ENCODE data around the gene GORAB. TPM values are rescaled to one million over a fixed set of nuclear protein-coding genes. Genes with fewer than 3 reads are reported as not detected.

GORAB gene
- total and polyA plus RNA-seq, 2 of the 13 experiments (the other 11 are each of a cell fraction or from before 2014, with no cell fraction given) = 6.6 to 9.2 TPM

DNA sequence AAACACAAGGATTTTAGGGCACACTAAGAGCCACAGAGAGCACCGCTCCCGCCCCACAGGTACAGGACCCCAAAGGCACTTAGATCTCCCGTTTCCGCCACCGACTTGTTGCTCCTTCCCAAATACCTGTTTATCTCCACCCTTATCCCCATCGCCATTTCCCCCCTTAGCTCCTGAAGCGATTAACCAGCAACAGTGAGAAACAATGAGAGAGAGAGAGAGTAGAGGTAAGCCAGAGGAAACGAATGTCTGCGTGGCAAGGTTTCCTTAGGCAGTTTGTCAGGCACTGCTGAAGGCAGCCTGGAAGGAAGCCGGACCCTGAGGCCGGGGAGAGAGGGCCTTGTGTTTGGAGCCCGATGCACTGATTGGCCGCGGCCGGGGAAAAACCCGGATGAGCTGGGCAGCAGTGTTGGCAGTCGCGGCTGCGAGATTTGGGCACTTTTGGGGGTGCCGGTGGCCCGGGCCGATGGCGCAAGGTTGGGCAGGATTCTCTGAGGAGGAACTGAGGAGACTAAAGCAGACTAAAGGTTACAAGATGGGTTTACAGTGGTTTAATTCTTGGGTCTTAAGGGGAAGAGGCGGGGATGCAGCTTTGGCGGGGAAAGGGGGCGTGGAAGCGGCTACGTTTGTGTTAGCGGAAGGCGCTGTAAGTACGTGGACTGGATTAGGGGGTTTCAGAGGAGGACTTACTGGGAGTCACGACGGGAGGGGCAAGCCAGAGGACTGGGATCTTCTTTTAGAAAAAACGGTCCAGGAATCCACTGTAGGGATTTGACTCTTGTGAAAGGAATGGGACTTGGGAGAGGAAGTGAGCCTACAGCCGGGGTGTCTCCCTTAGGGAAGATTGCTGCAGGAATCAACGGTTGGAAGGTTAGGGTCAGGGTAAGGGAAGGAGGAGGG lies at the start of gene GORAB (continued):
- TF ChIP-seq ZNF749 (CRISPR knock-in tag; IDR thresholded peaks at IDR 0.05; ENCODE audit: borderline replicate concordance) (no peak; the same call in 1 of the 2 replicates), GABPB1 (CRISPR knock-in tag; IDR thresholded peaks at IDR 0.05) (peak; percentile 88), ZNF512 (CRISPR knock-in tag; IDR thresholded peaks at IDR 0.05) (no peak), RERE (CRISPR knock-in tag; IDR thresholded peaks at IDR 0.05; ENCODE audit: low read depth) (no peak), ZNF777 (CRISPR knock-in tag; IDR thresholded peaks at IDR 0.05) (0 out of 2 replicates have a peak, but pooled peaks have one; percentile 40), ZNF709 (CRISPR knock-in tag; IDR thresholded peaks at IDR 0.05) (peak; percentile 19; the same call in 1 of the 2 replicates), TP53 (CRISPR knock-in tag; conservative IDR thresholded peaks at IDR 0.05) (no peak), ZSCAN9 (CRISPR knock-in tag; IDR thresholded peaks at IDR 0.05; ENCODE audit: borderline replicate concordance) (0 out of 2 replicates have a peak, but pooled peaks have one; percentile 31), KDM5B (CRISPR knock-in tag; IDR thresholded peaks at IDR 0.05; ENCODE audit: borderline replicate concordance) (peak; percentile 68; the same call in 1 of the 2 replicates), JUNB (CRISPR knock-in tag; IDR thresholded peaks at IDR 0.05; ENCODE audit: borderline replicate concordance) (no peak), ZNF264 (CRISPR knock-in tag; IDR thresholded peaks at IDR 0.05) (no peak), FOXM1 (CRISPR knock-in tag; IDR thresholded peaks at IDR 0.05) (no peak), ZFP82 (CRISPR knock-in tag; IDR thresholded peaks at IDR 0.05; ENCODE audit: borderline replicate concordance) (no peak)
- TF ChIP-seq, protein P1, sequence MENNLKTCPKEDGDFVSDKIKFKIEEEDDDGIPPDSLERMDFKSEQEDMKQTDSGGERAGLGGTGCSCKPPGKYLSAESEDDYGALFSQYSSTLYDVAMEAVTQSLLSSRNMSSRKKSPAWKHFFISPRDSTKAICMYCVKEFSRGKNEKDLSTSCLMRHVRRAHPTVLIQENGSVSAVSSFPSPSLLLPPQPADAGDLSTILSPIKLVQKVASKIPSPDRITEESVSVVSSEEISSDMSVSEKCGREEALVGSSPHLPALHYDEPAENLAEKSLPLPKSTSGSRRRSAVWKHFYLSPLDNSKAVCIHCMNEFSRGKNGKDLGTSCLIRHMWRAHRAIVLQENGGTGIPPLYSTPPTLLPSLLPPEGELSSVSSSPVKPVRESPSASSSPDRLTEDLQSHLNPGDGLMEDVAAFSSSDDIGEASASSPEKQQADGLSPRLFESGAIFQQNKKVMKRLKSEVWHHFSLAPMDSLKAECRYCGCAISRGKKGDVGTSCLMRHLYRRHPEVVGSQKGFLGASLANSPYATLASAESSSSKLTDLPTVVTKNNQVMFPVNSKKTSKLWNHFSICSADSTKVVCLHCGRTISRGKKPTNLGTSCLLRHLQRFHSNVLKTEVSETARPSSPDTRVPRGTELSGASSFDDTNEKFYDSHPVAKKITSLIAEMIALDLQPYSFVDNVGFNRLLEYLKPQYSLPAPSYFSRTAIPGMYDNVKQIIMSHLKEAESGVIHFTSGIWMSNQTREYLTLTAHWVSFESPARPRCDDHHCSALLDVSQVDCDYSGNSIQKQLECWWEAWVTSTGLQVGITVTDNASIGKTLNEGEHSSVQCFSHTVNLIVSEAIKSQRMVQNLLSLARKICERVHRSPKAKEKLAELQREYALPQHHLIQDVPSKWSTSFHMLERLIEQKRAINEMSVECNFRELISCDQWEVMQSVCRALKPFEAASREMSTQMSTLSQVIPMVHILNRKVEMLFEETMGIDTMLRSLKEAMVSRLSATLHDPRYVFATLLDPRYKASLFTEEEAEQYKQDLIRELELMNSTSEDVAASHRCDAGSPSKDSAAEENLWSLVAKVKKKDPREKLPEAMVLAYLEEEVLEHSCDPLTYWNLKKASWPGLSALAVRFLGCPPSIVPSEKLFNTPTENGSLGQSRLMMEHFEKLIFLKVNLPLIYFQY (CRISPR knock-in tag; IDR thresholded peaks at IDR 0.05; ENCODE audit: borderline replicate concordance) = 0 out of 2 replicates have a peak, but pooled peaks have one; percentile 11
- TF ChIP-seq, protein P2, sequence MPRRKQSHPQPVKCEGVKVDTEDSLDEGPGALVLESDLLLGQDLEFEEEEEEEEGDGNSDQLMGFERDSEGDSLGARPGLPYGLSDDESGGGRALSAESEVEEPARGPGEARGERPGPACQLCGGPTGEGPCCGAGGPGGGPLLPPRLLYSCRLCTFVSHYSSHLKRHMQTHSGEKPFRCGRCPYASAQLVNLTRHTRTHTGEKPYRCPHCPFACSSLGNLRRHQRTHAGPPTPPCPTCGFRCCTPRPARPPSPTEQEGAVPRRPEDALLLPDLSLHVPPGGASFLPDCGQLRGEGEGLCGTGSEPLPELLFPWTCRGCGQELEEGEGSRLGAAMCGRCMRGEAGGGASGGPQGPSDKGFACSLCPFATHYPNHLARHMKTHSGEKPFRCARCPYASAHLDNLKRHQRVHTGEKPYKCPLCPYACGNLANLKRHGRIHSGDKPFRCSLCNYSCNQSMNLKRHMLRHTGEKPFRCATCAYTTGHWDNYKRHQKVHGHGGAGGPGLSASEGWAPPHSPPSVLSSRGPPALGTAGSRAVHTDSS (CRISPR knock-in tag; conservative IDR thresholded peaks at IDR 0.05) = no peak

Measured in HepG2 (cell line).